ENCODE results near the gene DOK5. TPM values are rescaled to one million over a fixed set of nuclear protein-coding genes. Genes with fewer than 3 reads are reported as not detected.

Gene DOK5
- total and polyA plus RNA-seq, 2 of the 4 experiments (the other 2 are of a cell fraction) = 2.8 to 3.9 TPM

DNA sequence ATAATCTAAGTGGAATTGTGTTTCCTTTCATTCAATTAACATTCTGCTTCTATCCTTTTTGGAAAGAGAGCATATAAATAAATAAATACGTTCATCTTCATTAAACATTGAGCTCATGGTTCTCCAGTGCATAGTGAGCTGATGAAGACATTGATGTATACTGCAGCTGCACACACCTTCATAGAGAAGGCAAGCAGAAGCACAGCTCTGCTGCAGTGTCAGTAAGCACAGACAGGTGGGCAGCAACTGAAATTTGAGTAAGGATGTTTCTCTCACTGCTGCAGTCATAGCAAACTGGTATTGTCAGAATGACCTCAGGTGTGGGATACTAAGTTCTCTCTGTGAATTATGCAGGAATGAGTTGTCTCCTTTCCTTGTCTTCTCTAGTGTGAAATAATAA is 202.9 kb downstream of the DOK5 start:
- TF ChIP-seq BHLHE40 (IDR thresholded peaks at IDR 0.05; ENCODE audit: low read depth, low read length) = no peak
- TF ChIP-seq, protein P1, sequence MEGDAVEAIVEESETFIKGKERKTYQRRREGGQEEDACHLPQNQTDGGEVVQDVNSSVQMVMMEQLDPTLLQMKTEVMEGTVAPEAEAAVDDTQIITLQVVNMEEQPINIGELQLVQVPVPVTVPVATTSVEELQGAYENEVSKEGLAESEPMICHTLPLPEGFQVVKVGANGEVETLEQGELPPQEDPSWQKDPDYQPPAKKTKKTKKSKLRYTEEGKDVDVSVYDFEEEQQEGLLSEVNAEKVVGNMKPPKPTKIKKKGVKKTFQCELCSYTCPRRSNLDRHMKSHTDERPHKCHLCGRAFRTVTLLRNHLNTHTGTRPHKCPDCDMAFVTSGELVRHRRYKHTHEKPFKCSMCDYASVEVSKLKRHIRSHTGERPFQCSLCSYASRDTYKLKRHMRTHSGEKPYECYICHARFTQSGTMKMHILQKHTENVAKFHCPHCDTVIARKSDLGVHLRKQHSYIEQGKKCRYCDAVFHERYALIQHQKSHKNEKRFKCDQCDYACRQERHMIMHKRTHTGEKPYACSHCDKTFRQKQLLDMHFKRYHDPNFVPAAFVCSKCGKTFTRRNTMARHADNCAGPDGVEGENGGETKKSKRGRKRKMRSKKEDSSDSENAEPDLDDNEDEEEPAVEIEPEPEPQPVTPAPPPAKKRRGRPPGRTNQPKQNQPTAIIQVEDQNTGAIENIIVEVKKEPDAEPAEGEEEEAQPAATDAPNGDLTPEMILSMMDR (conservative IDR thresholded peaks at IDR 0.05; ENCODE audit: low read depth, low read length) = no peak
- TF ChIP-seq RFX5 (IDR thresholded peaks at IDR 0.05; ENCODE audit: low read depth, low read length) = no peak
- TF ChIP-seq SMC3 (IDR thresholded peaks at IDR 0.05; ENCODE audit: low read depth, low read length) = no peak
- TF ChIP-seq CHD1 (IDR thresholded peaks at IDR 0.05; ENCODE audit: low read depth, low read length) = no peak
- no peak for TF ChIP-seq RAD21 (IDR thresholded peaks at IDR 0.05; ENCODE audit: low read length)
- no peak for TF ChIP-seq RCOR1 (IDR thresholded peaks at IDR 0.05; ENCODE audit: insufficient replicate concordance, low read length)
- no peak for TF ChIP-seq CEBPB (IDR thresholded peaks at IDR 0.05; ENCODE audit: low read depth, low read length)
- TF ChIP-seq MXI1 (IDR thresholded peaks at IDR 0.05; ENCODE audit: borderline replicate concordance, low read depth, low read length) = no peak
- no peak for TF ChIP-seq MAZ (IDR thresholded peaks at IDR 0.05; ENCODE audit: borderline replicate concordance, low read depth, low read length)
- TF ChIP-seq, protein P2, sequence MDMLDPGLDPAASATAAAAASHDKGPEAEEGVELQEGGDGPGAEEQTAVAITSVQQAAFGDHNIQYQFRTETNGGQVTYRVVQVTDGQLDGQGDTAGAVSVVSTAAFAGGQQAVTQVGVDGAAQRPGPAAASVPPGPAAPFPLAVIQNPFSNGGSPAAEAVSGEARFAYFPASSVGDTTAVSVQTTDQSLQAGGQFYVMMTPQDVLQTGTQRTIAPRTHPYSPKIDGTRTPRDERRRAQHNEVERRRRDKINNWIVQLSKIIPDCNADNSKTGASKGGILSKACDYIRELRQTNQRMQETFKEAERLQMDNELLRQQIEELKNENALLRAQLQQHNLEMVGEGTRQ (IDR thresholded peaks at IDR 0.05; ENCODE audit: low read depth, low read length) = no peak
- no peak for TF ChIP-seq MAFK (IDR thresholded peaks at IDR 0.05; ENCODE audit: low read depth, low read length)
- no peak for TF ChIP-seq FOS (IDR thresholded peaks at IDR 0.05; ENCODE audit: low read depth, low read length)
- TF ChIP-seq NFE2L2 (IDR thresholded peaks at IDR 0.05; ENCODE audit: low read depth, low read length) = no peak
- TF ChIP-seq, protein P3, sequence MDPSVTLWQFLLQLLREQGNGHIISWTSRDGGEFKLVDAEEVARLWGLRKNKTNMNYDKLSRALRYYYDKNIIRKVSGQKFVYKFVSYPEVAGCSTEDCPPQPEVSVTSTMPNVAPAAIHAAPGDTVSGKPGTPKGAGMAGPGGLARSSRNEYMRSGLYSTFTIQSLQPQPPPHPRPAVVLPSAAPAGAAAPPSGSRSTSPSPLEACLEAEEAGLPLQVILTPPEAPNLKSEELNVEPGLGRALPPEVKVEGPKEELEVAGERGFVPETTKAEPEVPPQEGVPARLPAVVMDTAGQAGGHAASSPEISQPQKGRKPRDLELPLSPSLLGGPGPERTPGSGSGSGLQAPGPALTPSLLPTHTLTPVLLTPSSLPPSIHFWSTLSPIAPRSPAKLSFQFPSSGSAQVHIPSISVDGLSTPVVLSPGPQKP (IDR thresholded peaks at IDR 0.05; ENCODE audit: borderline replicate concordance, low read depth, low read length) = no peak
- TF ChIP-seq POLR2A (IDR thresholded peaks at IDR 0.05; ENCODE audit: low read depth, low read length) = no peak
- Histone ChIP-seq H3K9ac (ENCODE audit: low read depth, low read length) (no peak overlapping the region), H3K14ac (replicated peaks; ENCODE audit: low read depth, low read length) (no peak overlapping the region), H3K4me1 (ENCODE audit: control insufficient read depth, insufficient read depth, low read length) (no peaks in the 10 kb centered on the region), H3K4me3 (ENCODE audit: insufficient read depth, low read depth, low read length) (no peak overlapping the region), H3K9me1 (ENCODE audit: insufficient read depth, low read length) (no peaks in the 10 kb centered on the region), H4K91ac (ENCODE audit: insufficient read depth, low read depth, low read length) (no peak overlapping the region), H2BK5ac (ENCODE audit: low read depth, low read length, poor library complexity, severe bottlenecking) (no peak overlapping the region), H3K4me2 (ENCODE audit: low read depth, low read length) (no peak overlapping the region), H3K27me3 (ENCODE audit: control insufficient read depth, insufficient read depth, low read length) (no peaks in the 10 kb centered on the region; the same call in 1 of the 2 replicates), H4K20me1 (ENCODE audit: insufficient read depth, low read length) (no peaks in the 10 kb centered on the region), H3K9me3 (ENCODE audit: control insufficient read depth, insufficient read depth, low read length) (no peaks in the 10 kb centered on the region), H3K27ac (ENCODE audit: insufficient read depth, low read length) (no peak overlapping the region), H2BK20ac (ENCODE audit: low read depth, low read length) (no peak overlapping the region), H3K36me3 (ENCODE audit: control insufficient read depth, insufficient read depth, low read length) (no peaks in the 10 kb centered on the region), H3K18ac (ENCODE audit: low read depth, low read length) (no peak overlapping the region), H2BK15ac (ENCODE audit: low read depth, low read length) (no peak overlapping the region), H4K8ac (ENCODE audit: low read depth in 2 of 2, low read length in 2 of 2) (no peak overlapping the region), H3K4ac (ENCODE audit: low read depth, low read length) (no peak overlapping the region), H3K23ac (ENCODE audit: low read depth, low read length) (no peak overlapping the region), H4K5ac (ENCODE audit: low read depth, low read length) (no peak overlapping the region), H2BK120ac (ENCODE audit: low read depth, low read length) (no peak overlapping the region), H2AFZ (replicated peaks; ENCODE audit: low read length, poor library complexity) (no peak overlapping the region), H2AK5ac (ENCODE audit: low read depth, low read length) (no peak overlapping the region), H3K56ac (ENCODE audit: extremely low read depth, insufficient read depth, low read length) (no peak overlapping the region), H2AK9ac (replicated peaks; ENCODE audit: low read depth, low read length, poor library complexity) (no peak overlapping the region), H3K79me1 (ENCODE audit: low read depth in 1 of 2, low read length in 2 of 2) (no peaks in the 10 kb centered on the region)
- BruUV-seq (replicated peaks) = no TSS peak
- intact Hi-C loops (cut with micrococcal nuclease) = no loop called here
- in situ Hi-C loops (cut with MboI; ENCODE audit: low sequenced_read_pairs) = no loop called here
- DNase-seq (no peak), ATAC-seq (ENCODE audit: low read depth) (no peak)
- dilution Hi-C loops (cut with HindIII; ENCODE audit: low sequenced_read_pairs, unreplicated experiment) = no loop called here
- POLR2A ChIA-PET (ENCODE audit: unreplicated experiment) = no interaction called here
- CTCF ChIA-PET = no interaction called here
- no CpG with 5 or more reads among the region's 1 CpG for WGBS, 2 experiments (ENCODE audit: extremely low coverage in 2 of 2, insufficient read length in 1 of 2)
